CD4-positive, alpha-beta T cell (primary cell): ENCODE results near the gene ENAH. TPM values are rescaled to one million over a fixed set of nuclear protein-coding genes. Genes with fewer than 3 reads are reported as not detected.

Experiments
- ATAC-seq: fragments of 200-7000 bp; cut with Tn5 transposase; one replicate; pipeline ENCODE4 v1.10.0; 2022; ENCODE audit warnings: mild to moderate bottlenecking; ENCODE audit not compliant: poor library complexity
- CTCF ChIA-PET: fragments of 350-600 bp; sonication (Branson Sonifier 250); formaldehyde crosslinking; loops from one replicate; lab custom pipeline; 2021; ENCODE audit warnings: antibody characterized with exemption, inconsistent platforms; lab: Charles Lee
- POLR2A ChIA-PET: fragments of 350-600 bp; sonication (Branson Sonifier 250); formaldehyde crosslinking; loops from one replicate; lab custom pipeline; 2021; ENCODE audit warnings: antibody characterized with exemption, inconsistent platforms; lab: Charles Lee
- DNase-seq, 14 experiments: peaks; one replicate each; pipeline ENCODE4 v3.0.0-alpha.2; 2013 to 2020; ENCODE audit warnings: mixed read lengths in 2 of 14
- H3K27ac ChIP-seq, 2 donors: one replicate each; pipeline versions ENCODE4 v1.5.1 to v1.7.0; 2013; ENCODE audit warnings: low read length in 2 of 2, low read depth in 1 of 2, mild to moderate bottlenecking in 1 of 2
- H3K27me3 ChIP-seq, 2 experiments: 1 replicate in 1 of 2; 2 replicates in 1 of 2; pipeline versions ENCODE4 v1.6.1 to v1.7.0; 2013; ENCODE audit warnings: low read length in 2 of 2, control low read depth in 1 of 2, mild to moderate bottlenecking in 1 of 2, moderate library complexity in 1 of 2; ENCODE audit not compliant: insufficient read depth in 2 of 2, control insufficient read depth in 1 of 2
- H3K36me3 ChIP-seq: one replicate; pipeline ENCODE4 v1.6.1; 2013; ENCODE audit warnings: low read length, control low read depth; ENCODE audit not compliant: insufficient read depth
- H3K4me1 ChIP-seq: one replicate; pipeline ENCODE4 v1.6.1; 2013; ENCODE audit warnings: low read length, control low read depth; ENCODE audit not compliant: insufficient read depth
- H3K4me3 ChIP-seq: one replicate; pipeline ENCODE4 v1.5.1; 2013; ENCODE audit warnings: mild to moderate bottlenecking, low read length, moderate library complexity
- H3K9me3 ChIP-seq, 2 experiments: 1 replicate in 1 of 2; 2 replicates in 1 of 2; pipeline versions ENCODE4 v1.6.1 to v1.7.0; 2013; ENCODE audit warnings: low read length in 2 of 2, mild to moderate bottlenecking in 2 of 2, control low read depth in 1 of 2, moderate library complexity in 1 of 2; ENCODE audit not compliant: control insufficient read depth in 1 of 2, insufficient read depth in 1 of 2
- H3K27ac Mint-ChIP-seq: one replicate; pipeline ENCODE4 v1.8.0; 2020; ENCODE audit warnings: mixed read lengths
- H3K27me3 Mint-ChIP-seq: one replicate; pipeline ENCODE4 v1.8.0; 2021; ENCODE audit warnings: mixed read lengths
- H3K36me3 Mint-ChIP-seq: one replicate; pipeline ENCODE4 v1.8.0; 2021; ENCODE audit warnings: low read depth, mixed read lengths
- H3K4me1 Mint-ChIP-seq: one replicate; pipeline ENCODE4 v1.8.0; 2021; ENCODE audit warnings: low read depth, mixed read lengths
- H3K4me3 Mint-ChIP-seq: one replicate; pipeline ENCODE4 v1.8.0; 2020; ENCODE audit warnings: mild to moderate bottlenecking, mixed read lengths
- H3K9me3 Mint-ChIP-seq: one replicate; pipeline ENCODE4 v1.8.0; 2020; ENCODE audit warnings: mixed read lengths
- intact Hi-C, 2 experiments: fragments of 100-400 bp; cut with DNase I in 1 of 2; cut with micrococcal nuclease in 1 of 2; formaldehyde crosslinking; loops; one replicate each; pipeline versions ENCODE4 v1.15.1 to v1.9.0; 2023 to 2025; cut with DNase I, micrococcal nuclease
- total RNA-seq, 174 experiments: library from RNA in 2 of 174; stranded (reverse) in 2 of 174; gene quantifications; one replicate each; pipeline ENCODE4 v1.2.3 and lab custom pipeline; 2021 to 2026
- TF ChIP-seq, protein P1 (sequence below): fragments of 200-600 bp; IDR thresholded peaks from one replicate; pipeline ENCODE4 v1.8.0; 2022; ENCODE audit warnings: antibody characterized with exemption, mild to moderate bottlenecking

ENAH gene
- total RNA-seq, 2 experiments from 2014 or later: not detected

DNA sequence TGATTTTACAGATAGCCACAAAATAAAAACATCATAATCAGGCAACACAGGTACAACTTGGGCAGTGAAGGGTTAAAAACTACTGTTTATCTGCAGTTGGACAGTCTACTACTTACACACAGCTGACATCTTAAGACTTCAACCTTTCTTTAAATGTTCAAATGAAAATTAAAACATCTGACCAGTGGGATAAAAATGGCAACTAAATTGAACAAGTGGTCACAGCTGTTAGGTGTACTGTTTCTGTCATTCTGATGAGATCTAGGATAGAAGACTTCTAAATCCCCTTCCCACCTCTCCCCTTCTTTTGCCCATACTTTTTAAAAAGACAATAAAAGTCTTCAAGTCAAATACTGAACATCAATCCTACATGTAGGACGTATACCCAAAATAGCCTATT lies 56.2 kb downstream of the ENAH start:
- H3K36me3 Mint-ChIP-seq: no peaks in the 10 kb centered on the region
- no peak overlapping the region for H3K4me3 Mint-ChIP-seq
- no peak overlapping the region for H3K27ac Mint-ChIP-seq
- Histone ChIP-seq H3K36me3 (no peaks in the 10 kb centered on the region), H3K27ac (no peak overlapping the region), H3K4me1 (no peaks in the 10 kb centered on the region), H3K27me3 (no peaks in the 10 kb centered on the region), H3K9me3 (peaks cover 0 to 4% of the 10 kb centered on the region in 2 experiments), H3K4me3 (no peak overlapping the region)
- H3K9me3 Mint-ChIP-seq: no peaks in the 10 kb centered on the region
- ChIA-PET CTCF (no interaction called here), POLR2A (no interaction called here)
- ATAC-seq (no peak), DNase-seq (no peak)
- H3K27me3 Mint-ChIP-seq: peaks cover 4% of the 10 kb centered on the region
- no peaks in the 10 kb centered on the region for H3K4me1 Mint-ChIP-seq
- TF ChIP-seq, protein P1, sequence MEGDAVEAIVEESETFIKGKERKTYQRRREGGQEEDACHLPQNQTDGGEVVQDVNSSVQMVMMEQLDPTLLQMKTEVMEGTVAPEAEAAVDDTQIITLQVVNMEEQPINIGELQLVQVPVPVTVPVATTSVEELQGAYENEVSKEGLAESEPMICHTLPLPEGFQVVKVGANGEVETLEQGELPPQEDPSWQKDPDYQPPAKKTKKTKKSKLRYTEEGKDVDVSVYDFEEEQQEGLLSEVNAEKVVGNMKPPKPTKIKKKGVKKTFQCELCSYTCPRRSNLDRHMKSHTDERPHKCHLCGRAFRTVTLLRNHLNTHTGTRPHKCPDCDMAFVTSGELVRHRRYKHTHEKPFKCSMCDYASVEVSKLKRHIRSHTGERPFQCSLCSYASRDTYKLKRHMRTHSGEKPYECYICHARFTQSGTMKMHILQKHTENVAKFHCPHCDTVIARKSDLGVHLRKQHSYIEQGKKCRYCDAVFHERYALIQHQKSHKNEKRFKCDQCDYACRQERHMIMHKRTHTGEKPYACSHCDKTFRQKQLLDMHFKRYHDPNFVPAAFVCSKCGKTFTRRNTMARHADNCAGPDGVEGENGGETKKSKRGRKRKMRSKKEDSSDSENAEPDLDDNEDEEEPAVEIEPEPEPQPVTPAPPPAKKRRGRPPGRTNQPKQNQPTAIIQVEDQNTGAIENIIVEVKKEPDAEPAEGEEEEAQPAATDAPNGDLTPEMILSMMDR: no peak
- intact Hi-C loops: no loop called here

DNA sequence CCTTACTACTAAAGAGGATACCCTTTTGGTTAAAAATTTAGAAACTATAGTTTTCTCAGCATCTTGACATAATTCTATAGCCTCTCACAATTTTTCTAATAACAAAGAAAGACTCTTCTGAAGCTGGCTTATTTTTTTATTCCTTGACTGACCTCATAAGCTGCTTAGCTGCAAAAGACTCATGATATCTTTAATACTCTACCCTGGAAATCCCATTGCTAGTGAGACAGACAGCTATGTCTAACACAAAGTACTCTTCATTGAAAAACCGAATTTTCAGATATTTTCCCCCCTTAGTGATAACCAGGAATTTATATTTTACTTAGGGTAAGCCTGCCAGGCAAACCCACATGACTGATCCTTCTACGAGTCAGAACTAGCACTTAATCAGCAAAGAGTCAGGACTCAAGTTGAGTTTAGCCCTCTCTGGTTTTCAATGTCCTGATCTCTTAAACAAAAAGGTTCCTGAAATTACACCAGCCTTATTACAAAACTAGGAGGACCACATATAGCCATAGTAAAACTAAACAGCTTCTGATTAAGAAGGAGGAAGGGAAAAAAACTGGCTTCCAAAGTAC lies 56.9 kb downstream of the ENAH start:
- no peaks in the 10 kb centered on the region for H3K4me1 Mint-ChIP-seq
- H3K27ac Mint-ChIP-seq: no peak overlapping the region
- DNase-seq: no peak
- Histone ChIP-seq H3K27me3 (no peaks in the 10 kb centered on the region), H3K36me3 (no peaks in the 10 kb centered on the region), H3K4me1 (no peaks in the 10 kb centered on the region), H3K27ac (no peak overlapping the region), H3K9me3 (peaks cover 0 to 4% of the 10 kb centered on the region in 2 experiments), H3K4me3 (no peak overlapping the region)
- H3K9me3 Mint-ChIP-seq: no peaks in the 10 kb centered on the region
- peaks cover 4% of the 10 kb centered on the region for H3K27me3 Mint-ChIP-seq
- POLR2A ChIA-PET: interaction anchor here (0.7 to 1.4 kb wide), 2 partner anchors 8 to 33 kb away, joined by 3 to 4 read pairs; no protein-coding TSS in a partner anchor
- CTCF ChIA-PET: no interaction called here
- TF ChIP-seq, protein P1: no peak
- no peak for ATAC-seq
- intact Hi-C loops: no loop called here
- no peaks in the 10 kb centered on the region for H3K36me3 Mint-ChIP-seq
- H3K4me3 Mint-ChIP-seq: no peak overlapping the region

DNA sequence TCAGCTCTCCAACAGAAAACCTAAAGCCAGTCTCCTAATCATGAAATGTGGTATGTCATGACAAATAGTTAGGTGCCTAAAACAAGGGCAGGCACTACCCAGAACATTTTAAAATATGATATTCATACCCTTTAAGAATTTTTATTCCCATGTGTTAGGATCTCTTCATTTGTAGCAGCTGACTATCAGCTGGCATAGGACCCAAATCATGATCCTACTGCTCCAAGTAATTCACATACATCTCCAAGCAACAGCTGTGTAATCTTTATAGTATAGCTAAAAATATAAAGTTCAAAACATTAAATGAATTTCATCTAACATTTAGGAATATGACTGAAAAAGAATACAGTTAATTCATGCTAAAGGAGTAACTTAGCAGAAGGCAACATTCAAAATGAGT lies 57.5 kb downstream of the ENAH start:
- Histone ChIP-seq H3K27ac (no peak overlapping the region), H3K4me3 (no peak overlapping the region), H3K4me1 (no peaks in the 10 kb centered on the region), H3K27me3 (no peaks in the 10 kb centered on the region), H3K9me3 (peaks cover 0 to 4% of the 10 kb centered on the region in 2 experiments), H3K36me3 (no peaks in the 10 kb centered on the region)
- Mint-ChIP-seq H3K27me3 (peaks cover 4% of the 10 kb centered on the region), H3K9me3 (no peaks in the 10 kb centered on the region), H3K4me1 (no peaks in the 10 kb centered on the region), H3K36me3 (no peaks in the 10 kb centered on the region), H3K27ac (no peak overlapping the region), H3K4me3 (no peak overlapping the region)
- CTCF ChIA-PET: interaction anchor here (0.9 kb wide), 1 partner anchor 14 kb away, joined by 3 read pairs; no protein-coding TSS in a partner anchor
- POLR2A ChIA-PET: interaction anchor here (1.4 kb wide), 1 partner anchor 9 kb away, joined by 4 read pairs; no protein-coding TSS in a partner anchor
- no peak for ATAC-seq
- intact Hi-C loops: no loop called here
- TF ChIP-seq, protein P1: no peak
- no peak for DNase-seq
